ENCODE measurements around the gene TM9SF1.

DNA sequence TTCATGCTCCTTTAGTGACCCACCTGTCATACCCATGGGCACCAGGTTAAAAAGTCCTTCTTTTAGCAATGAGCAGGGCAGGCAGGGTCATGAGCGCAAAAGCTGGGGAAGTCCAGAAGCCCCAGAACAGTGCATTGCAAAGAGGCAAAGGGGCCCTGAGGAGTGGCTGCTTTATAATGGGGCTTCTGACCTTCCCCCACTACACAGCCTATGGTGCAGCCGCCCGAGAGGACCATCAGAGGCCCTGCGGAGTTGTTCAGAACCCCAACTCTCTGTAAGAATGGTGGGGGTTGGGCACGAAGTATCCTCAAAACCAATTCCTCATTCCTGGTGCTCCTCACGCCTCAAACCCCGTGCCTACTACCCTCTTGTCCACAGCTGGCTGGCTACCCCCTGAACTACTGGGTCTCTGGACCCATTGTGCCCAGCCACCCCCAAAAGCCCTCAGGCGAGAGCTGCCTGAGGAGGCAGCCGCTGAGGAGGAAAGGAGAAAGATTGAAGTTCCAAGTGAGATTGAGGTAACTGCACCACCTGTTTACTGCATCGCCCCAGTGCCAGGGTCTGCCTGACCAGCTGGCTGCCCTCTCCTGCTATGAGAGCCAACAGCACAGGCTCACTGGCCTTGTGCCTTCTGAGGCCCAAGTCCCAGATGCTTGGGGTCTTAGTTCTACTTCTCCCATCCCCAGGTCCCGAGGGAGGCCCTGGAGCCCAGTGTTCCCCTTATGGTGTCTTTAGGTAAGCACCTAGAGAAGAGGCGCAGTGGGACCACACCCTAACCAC lies 16.7 kb downstream of the TM9SF1 start:
- TF ChIP-seq, protein P1, sequence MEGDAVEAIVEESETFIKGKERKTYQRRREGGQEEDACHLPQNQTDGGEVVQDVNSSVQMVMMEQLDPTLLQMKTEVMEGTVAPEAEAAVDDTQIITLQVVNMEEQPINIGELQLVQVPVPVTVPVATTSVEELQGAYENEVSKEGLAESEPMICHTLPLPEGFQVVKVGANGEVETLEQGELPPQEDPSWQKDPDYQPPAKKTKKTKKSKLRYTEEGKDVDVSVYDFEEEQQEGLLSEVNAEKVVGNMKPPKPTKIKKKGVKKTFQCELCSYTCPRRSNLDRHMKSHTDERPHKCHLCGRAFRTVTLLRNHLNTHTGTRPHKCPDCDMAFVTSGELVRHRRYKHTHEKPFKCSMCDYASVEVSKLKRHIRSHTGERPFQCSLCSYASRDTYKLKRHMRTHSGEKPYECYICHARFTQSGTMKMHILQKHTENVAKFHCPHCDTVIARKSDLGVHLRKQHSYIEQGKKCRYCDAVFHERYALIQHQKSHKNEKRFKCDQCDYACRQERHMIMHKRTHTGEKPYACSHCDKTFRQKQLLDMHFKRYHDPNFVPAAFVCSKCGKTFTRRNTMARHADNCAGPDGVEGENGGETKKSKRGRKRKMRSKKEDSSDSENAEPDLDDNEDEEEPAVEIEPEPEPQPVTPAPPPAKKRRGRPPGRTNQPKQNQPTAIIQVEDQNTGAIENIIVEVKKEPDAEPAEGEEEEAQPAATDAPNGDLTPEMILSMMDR (IDR thresholded peaks at IDR 0.05; ENCODE audit: low read length) = no peak
- TF ChIP-seq EZH2 (optimal IDR thresholded peaks at IDR 0.05; ENCODE audit: low read depth, low read length) = no peak
- TF ChIP-seq EZH2phosphoT487 (IDR thresholded peaks at IDR 0.05; ENCODE audit: low read length) = no peak
